Left ventricle myocardium superior (tissue), 1 donor: ENCODE data around the gene ASAH2B. TPM values are rescaled to one million over a fixed set of nuclear protein-coding genes. Genes with fewer than 3 reads are reported as not detected.

Experiments
- ATAC-seq: fragments of 200-7000 bp; cut with Tn5 transposase; one replicate; pipeline ENCODE4 v1.9.1; 2020; ENCODE audit warnings: mild to moderate bottlenecking, moderate library complexity
- DNase-seq: peaks from one replicate; pipeline ENCODE4 v3.0.0-alpha.2; 2020
- intact Hi-C: fragments of 100-400 bp; cut with micrococcal nuclease; formaldehyde crosslinking; loops from one replicate; pipeline ENCODE4 v1.11.0; 2022
- total RNA-seq: library from RNA; stranded (reverse); fragmentation: NEBNext Ultra II Directional; extraction: Animal tissue kit (Norgen Biotek cat#: 25700); gene quantifications from one replicate; pipeline ENCODE4 v1.2.1, GENCODE V29; 2021
- donor health status: DM: no; HTN: yes; CAD: no; lungs with severe emphysema.

ASAH2B gene
- total RNA-seq, 1 donor from 2014 or later: 4.8 TPM

DNA sequence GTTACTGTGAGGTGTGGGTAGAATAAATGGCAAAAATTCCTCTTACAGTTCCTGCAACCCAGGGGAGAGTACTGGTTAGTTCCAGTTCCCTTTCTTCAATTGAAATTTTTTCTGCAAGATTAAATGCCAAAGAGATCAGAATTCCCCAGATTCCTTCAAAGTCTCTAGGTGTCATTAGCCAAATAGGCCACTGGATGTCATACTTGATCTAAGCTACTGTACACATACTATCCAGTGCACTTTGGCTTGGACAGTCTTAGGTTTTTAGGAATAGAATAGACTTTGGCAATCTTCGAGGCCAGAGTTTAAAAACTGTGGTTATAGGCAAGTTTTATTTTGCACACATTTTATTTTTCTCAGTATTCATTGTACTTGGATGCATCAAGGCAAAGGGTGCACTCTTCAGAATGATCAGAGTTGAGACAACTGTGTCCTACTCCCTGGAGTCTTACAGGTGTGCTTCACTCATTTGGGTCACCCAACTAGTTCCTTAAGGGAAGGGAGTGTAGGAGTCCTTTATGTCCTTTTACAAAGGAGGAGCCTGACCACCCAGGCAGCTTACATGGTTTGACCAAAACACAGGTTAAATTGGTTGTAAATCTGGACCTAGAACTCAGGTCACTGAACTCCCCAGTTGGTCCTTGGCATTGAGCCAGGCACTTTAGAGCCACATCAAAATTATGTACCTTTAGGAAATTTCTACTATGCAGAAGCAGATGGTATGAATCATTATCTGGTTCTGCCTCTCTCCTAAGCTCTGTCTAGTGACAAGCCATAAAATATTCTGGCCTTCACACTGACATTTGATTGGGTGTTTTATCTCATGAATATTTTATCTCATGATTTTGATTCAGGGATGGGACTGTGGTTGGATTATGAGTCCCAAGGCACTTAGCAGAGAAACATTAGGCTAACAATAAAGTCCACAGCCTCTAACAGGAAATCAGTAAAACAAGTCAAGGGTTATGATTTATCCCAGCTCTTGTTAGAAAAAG lies 49.5 kb downstream of the ASAH2B start:
- DNase-seq: no peak
- intact Hi-C loops: no loop called here
- peak; percentile 60 for ATAC-seq

- no peak for ATAC-seq
- intact Hi-C loops: no loop called here
- no peak for DNase-seq
These were observed 54.8 kb downstream of the ASAH2B start for GRCh38 chr10:50794490-50794889.

DNA sequence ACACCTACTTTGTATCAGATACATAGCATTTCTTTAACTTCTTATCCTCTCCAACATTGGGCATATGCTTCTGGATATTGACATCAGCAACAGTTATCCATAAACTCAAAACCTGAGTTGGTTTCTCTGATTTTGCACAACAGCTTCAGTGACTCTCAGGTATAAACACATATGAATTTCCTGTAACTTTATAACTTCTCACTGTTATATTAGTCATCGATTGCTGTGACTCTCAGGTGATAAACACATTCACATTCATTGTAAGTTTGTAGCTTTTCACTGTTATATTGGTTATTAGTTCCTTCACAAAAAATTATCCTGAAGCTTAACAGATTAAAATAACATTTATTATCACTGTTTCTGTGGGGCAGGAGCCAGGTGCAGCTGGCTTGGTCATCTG lies 57.0 kb downstream of the ASAH2B start:
- ATAC-seq (no peak), DNase-seq (no peak)
- intact Hi-C loops: no loop called here

DNA sequence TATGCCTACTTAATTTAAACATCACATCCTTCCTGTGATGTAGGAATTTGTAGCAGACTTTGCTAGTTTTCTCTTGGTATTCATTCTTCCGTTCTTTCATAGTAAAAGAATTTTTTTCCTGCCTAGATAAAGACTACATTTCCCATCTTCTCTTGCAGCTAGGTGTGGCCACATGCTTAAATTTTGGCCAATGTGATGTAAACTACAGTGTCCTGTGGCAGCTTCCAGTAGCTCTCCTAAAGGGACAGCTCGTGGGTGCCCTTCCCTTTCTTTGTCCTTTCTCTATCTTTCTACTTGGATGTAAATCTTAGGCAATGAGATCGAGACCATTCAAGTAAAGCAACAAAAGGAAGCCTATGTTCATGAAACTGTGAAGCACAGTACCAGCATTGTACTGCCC lies 58.6 kb downstream of the ASAH2B start:
- intact Hi-C loops: no loop called here
- no peak for DNase-seq
- ATAC-seq: no peak

DNA sequence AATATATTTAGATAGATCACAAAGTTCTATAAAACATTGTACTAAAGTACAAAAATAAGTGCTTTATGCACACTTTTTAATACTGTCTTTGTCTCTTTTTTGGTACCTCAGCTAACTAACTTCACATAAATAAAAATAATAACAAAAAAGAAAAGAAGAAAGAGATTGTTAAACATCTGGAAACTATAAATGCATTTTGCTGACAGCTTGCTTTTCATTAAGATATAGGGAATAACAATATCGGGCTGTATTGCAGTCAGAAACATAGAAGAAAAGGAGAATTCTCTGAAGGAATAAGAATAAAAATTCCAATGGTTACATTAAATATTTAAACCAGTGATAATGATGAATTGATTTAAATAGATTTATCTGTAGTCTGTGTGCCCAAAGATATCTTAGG lies 59.9 kb downstream of the ASAH2B start:
- no peak for DNase-seq
- intact Hi-C loops: no loop called here
- no peak for ATAC-seq

DNA sequence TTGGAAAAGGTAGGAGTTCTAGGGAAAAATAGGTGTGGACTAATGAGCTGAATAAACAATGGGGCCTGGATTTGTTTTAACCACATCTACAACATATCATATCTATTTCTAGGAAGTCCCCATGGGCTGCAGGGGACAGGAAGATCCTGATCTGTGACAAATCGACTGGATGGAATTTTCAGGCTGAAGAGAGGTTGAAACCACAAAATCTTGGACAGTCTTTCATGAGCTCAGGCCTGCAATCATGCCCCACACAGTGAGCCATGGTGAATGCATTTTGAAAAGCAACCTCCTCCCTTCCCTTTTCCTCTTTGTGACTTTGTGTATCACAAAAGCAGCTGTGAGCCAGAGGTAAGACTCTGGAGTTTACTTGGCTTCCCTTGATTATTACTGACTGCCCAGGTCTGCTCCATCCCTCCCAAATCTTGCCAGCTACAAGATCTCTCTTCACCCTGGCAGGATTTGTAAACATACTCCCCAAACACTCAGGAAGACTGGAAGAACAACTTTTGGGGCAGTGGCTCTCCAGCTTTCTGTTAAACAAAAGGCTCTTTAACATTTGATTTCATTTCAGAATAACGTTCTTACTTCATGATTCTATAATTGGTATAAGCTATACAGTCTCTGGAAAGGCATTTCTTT lies 66.4 kb downstream of the ASAH2B start:
- intact Hi-C loops: no loop called here
- DNase-seq (no peak), ATAC-seq (no peak)

GRCh38 chr10:50807851-50808776 lies 68.4 kb downstream of the ASAH2B start:
- DNase-seq (no peak), ATAC-seq (no peak)
- intact Hi-C loops: no loop called here

Other genes with a start within 250 kb of the ASAH2B start
- gene SGMS1, start 116.0 kb upstream of the ASAH2B start, total RNA-seq: 21.9 TPM
- not detected for gene A1CF, start 145.7 kb downstream of the ASAH2B start, total RNA-seq